AG04450 (cell line): ENCODE measurements around the gene PLN. TPM values are rescaled to one million over a fixed set of nuclear protein-coding genes. Genes with fewer than 3 reads are reported as not detected.

Experiments
- CTCF ChIA-PET: fragments of 300-600, 350-600 bp; formaldehyde crosslinking; extraction: SDS; loops from one replicate; lab custom pipeline; 2022; ENCODE audit warnings: antibody characterized with exemption, inconsistent platforms; lab: Charles Lee
- POLR2A ChIA-PET: fragments of 350-600 bp; formaldehyde crosslinking; extraction: SDS; loops from one replicate; lab custom pipeline; 2021; ENCODE audit warnings: antibody characterized with exemption, inconsistent platforms; lab: Yijun Ruan, JAX
- DNase-seq: peaks from one replicate; pipeline ENCODE4 v3.0.0-alpha.2; 2011; ENCODE audit warnings: low read depth, low spot score
- H3K27ac ChIP-seq: one replicate; pipeline ENCODE4 v1.5.1; 2012; ENCODE audit warnings: low read depth, low read length, control low read depth
- H3K27me3 ChIP-seq: one replicate; pipeline ENCODE4 v1.6.0; 2012; ENCODE audit warnings: low read length; ENCODE audit not compliant: control insufficient read depth, insufficient read depth
- H3K4me3 ChIP-seq: 2 replicates; pipeline ENCODE4 v1.5.1; 2011; ENCODE audit warnings: mild to moderate bottlenecking, low read depth, low read length, control low read depth
- H3K9me3 ChIP-seq: 2 replicates; pipeline ENCODE4 v1.5.1; 2012; ENCODE audit warnings: low read length; ENCODE audit not compliant: control insufficient read depth, insufficient read depth
- polyA plus RNA-seq: library from polyadenylated mRNA; depleted of rRNA; stranded (reverse); fragments of >200 nt; gene quantifications from 2 replicates; pipeline ENCODE4 v1.2.3, GENCODE V29; 2011
- TF ChIP-seq, protein P1 (sequence below): IDR thresholded peaks from 2 replicates; pipeline ENCODE4 v1.5.1; 2011; ENCODE audit warnings: low read depth, low read length, control low read depth, inconsistent platforms

PLN gene
- polyA plus RNA-seq, 1 experiment, result 0.14 TPM

DNA sequence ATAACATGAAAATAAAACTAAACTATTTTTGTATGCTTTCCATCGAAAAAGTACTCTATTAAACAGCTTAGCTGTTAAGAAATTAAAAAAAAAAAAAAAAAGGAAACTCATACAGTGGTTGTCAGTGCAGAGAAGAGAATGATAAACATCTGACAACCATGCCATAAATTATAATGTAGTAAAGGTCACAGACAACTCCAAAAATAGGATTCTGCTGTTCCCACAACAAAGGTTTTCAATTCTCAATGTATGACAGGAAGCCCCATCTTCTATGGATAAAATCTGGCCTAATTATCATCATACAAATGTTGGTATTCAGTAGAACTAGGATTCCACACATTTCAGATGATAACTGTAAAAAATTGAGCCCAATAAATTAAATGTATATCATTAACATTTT, 5.0 kb downstream of the PLN start:
- Histone ChIP-seq H3K27me3 (no peaks in the 10 kb centered on the region), H3K27ac (no peak overlapping the region), H3K9me3 (no peaks in the 10 kb centered on the region), H3K4me3 (no peak overlapping the region)
- ChIA-PET POLR2A (interaction anchor here (0.6 to 0.8 kb wide), 4 partner anchors 23 to 241 kb away, joined by 3 to 4 read pairs (median 3); no protein-coding TSS in a partner anchor), CTCF (interaction anchor here (0.8 to 4.7 kb wide), 3 partner anchors 53 to 268 kb away, joined by 3 to 87 read pairs (median 4); no protein-coding TSS in a partner anchor)
- DNase-seq, result no peak
- TF ChIP-seq, protein P1, sequence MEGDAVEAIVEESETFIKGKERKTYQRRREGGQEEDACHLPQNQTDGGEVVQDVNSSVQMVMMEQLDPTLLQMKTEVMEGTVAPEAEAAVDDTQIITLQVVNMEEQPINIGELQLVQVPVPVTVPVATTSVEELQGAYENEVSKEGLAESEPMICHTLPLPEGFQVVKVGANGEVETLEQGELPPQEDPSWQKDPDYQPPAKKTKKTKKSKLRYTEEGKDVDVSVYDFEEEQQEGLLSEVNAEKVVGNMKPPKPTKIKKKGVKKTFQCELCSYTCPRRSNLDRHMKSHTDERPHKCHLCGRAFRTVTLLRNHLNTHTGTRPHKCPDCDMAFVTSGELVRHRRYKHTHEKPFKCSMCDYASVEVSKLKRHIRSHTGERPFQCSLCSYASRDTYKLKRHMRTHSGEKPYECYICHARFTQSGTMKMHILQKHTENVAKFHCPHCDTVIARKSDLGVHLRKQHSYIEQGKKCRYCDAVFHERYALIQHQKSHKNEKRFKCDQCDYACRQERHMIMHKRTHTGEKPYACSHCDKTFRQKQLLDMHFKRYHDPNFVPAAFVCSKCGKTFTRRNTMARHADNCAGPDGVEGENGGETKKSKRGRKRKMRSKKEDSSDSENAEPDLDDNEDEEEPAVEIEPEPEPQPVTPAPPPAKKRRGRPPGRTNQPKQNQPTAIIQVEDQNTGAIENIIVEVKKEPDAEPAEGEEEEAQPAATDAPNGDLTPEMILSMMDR, result no peak

DNA sequence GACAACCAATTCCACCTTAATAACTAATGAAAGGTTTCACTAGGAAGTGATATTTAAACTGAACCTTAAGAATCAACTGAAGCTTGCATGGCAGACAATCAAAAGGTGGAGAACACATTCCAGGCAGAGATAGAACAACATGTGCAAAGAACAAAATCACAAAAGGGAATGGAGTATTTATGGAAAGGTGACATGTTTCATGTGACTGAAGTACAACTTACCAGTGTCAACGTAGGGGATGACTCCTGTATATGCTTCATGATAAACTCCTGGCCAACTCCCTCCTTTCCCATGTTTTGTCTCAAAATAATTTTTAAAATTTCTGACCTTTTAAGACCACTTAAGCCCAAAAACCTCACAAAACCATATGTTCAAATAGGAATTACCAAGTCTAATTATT, 6.6 kb downstream of the PLN start:
- no peaks in the 10 kb centered on the region for H3K27me3 ChIP-seq
- no peak for DNase-seq
- no peaks in the 10 kb centered on the region for H3K9me3 ChIP-seq
- ChIA-PET CTCF (interaction anchor here (4.7 kb wide), 1 partner anchor 270 kb away, joined by 87 read pairs; no protein-coding TSS in a partner anchor), POLR2A (no interaction called here)
- H3K27ac ChIP-seq, result no peak overlapping the region
- TF ChIP-seq, protein P1, result no peak
- no peak overlapping the region for H3K4me3 ChIP-seq

DNA sequence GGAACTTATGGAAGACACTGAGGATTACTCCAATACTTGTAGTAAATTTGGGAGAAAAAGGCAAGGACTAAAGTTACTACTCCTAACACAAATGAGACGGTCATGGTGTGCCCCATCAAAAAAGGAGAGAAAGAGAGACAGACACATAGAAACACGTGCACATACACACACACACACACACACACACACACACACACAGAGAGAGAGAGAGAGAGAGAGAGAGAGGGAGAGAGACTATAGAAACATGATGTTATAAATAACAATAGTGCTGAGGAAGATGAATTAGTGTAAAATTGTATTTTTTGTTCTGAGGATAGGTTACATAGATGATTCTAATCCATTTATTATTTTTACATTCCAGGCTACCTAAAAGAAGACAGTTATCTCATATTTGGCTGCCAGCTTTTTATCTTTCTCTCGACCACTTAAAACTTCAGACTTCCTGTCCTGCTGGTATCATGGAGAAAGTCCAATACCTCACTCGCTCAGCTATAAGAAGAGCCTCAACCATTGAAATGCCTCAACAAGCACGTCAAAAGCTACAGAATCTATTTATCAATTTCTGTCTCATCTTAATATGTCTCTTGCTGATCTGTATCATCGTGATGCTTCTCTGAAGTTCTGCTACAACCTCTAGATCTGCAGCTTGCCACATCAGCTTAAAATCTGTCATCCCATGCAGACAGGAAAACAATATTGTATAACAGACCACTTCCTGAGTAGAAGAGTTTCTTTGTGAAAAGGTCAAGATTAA, 10.5 kb downstream of the PLN start:
- Histone ChIP-seq H3K27me3 (no peaks in the 10 kb centered on the region), H3K9me3 (no peaks in the 10 kb centered on the region), H3K4me3 (no peak overlapping the region), H3K27ac (no peak overlapping the region)
- ChIA-PET POLR2A (no interaction called here), CTCF (interaction anchor here (1.2 kb wide), 1 partner anchor 274 kb away, joined by 8 read pairs; no protein-coding TSS in a partner anchor)
- DNase-seq, result no peak
- TF ChIP-seq, protein P1, result no peak

DNA sequence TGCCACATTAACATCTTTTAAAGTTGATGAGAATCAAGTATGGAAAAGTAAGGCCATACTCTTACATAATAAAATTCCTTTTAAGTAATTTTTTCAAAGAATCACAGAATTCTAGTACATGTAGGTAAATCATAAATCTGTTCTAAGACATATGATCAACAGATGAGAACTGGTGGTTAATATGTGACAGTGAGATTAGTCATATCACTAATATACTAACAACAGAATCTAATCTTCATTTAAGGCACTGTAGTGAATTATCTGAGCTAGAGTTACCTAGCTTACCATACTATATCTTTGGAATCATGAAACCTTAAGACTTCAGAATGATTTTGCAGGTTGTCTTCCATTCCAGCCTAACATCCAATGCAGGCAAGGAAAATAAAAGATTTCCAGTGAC, 11.6 kb downstream of the PLN start:
- Histone ChIP-seq H3K27ac (no peak overlapping the region), H3K9me3 (no peaks in the 10 kb centered on the region), H3K27me3 (no peaks in the 10 kb centered on the region), H3K4me3 (no peak overlapping the region)
- ChIA-PET CTCF (interaction anchor here (0.6 to 1.4 kb wide), 4 partner anchors 47 to 276 kb away, joined by 3 to 7 read pairs (median 4); no protein-coding TSS in a partner anchor), POLR2A (no interaction called here)
- TF ChIP-seq, protein P1, result no peak
- no peak for DNase-seq

DNA sequence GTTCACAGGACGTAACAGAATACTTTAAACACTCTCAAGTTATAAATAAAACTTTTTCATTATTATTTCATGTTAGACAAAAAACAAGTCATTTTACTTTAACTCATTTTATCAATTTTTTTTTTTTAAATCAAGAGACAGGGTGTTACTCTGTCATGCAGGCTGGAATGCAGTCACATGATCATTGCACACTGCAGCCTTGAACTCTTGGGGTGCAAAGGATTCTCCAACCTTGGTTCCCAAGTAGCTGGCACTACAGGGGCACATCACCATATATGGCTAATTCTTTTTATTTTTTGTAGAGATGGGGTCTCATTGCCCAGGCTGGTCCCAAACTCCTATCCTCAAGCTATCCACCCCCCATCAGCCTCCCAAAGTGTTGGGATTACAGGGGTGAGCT, 14.2 kb downstream of the PLN start:
- ChIA-PET CTCF (no interaction called here), POLR2A (no interaction called here)
- no peak for DNase-seq
- Histone ChIP-seq H3K4me3 (no peak overlapping the region), H3K9me3 (no peaks in the 10 kb centered on the region), H3K27me3 (no peaks in the 10 kb centered on the region), H3K27ac (no peak overlapping the region)
- TF ChIP-seq, protein P1, result no peak
